H9 (cell line): ENCODE results near the gene CAMK2G. TPM values are rescaled to one million over a fixed set of nuclear protein-coding genes. Genes with fewer than 3 reads are reported as not detected.

Source experiments
- DNase-seq: peaks from one replicate; pipeline ENCODE4 v3.0.0-alpha.2; 2017
- H2AFZ ChIP-seq: one replicate; pipeline ENCODE4 v1.6.1; 2013; ENCODE audit warnings: mild to moderate bottlenecking, low read length, control low read depth, moderate library complexity
- H2AK5ac ChIP-seq: 2 replicates; pipeline ENCODE4 v1.6.1; 2013; ENCODE audit warnings: low read length, control low read depth, mixed read lengths; ENCODE audit not compliant: insufficient read length
- H2BK120ac ChIP-seq: one replicate; pipeline ENCODE4 v1.6.1; 2013; ENCODE audit warnings: low read depth, mild to moderate bottlenecking, low read length, control low read depth, inconsistent platforms; ENCODE audit not compliant: poor library complexity, severe bottlenecking
- H2BK12ac ChIP-seq: 2 replicates; pipeline ENCODE4 v1.6.1; 2013; ENCODE audit warnings: low read length, control low read depth, mixed read lengths, low read depth; ENCODE audit not compliant: insufficient read length
- H2BK15ac ChIP-seq: 2 replicates; pipeline ENCODE4 v1.6.1; 2013; ENCODE audit warnings: low read depth, low read length, control low read depth
- H2BK20ac ChIP-seq: one replicate; pipeline ENCODE4 v1.6.1; 2013; ENCODE audit warnings: low read depth, mild to moderate bottlenecking, low read length, control low read depth, inconsistent platforms; ENCODE audit not compliant: poor library complexity, severe bottlenecking
- H2BK5ac ChIP-seq: 2 replicates; pipeline ENCODE4 v1.6.1; 2013; ENCODE audit warnings: low read length, control low read depth, mixed read lengths; ENCODE audit not compliant: insufficient read length
- H3K14ac ChIP-seq: 2 replicates; pipeline ENCODE4 v1.6.1; 2013; ENCODE audit warnings: low read length, control low read depth; ENCODE audit not compliant: insufficient read depth
- H3K18ac ChIP-seq: 2 replicates; pipeline ENCODE4 v1.6.1; 2013; ENCODE audit warnings: low read depth, mild to moderate bottlenecking, mixed read lengths, low read length, control low read depth; ENCODE audit not compliant: insufficient read length
- H3K23ac ChIP-seq: 2 replicates; pipeline ENCODE4 v1.6.1; 2013; ENCODE audit warnings: low read length, control low read depth, mixed read lengths, low read depth; ENCODE audit not compliant: insufficient read length
- H3K23me2 ChIP-seq: 2 replicates; pipeline ENCODE4 v1.6.1; 2013; ENCODE audit warnings: low read depth, mild to moderate bottlenecking, mixed read lengths, low read length, control low read depth; ENCODE audit not compliant: insufficient read length, poor library complexity, severe bottlenecking
- H3K27ac ChIP-seq: 2 replicates; pipeline ENCODE4 v1.5.1; 2013; ENCODE audit warnings: low read length, control low read depth, mixed read lengths, low read depth; ENCODE audit not compliant: insufficient read length
- H3K27me3 ChIP-seq: 2 replicates; pipeline ENCODE4 v1.6.1; 2013; ENCODE audit warnings: low read length, control low read depth, inconsistent platforms; ENCODE audit not compliant: insufficient read depth
- H3K4ac ChIP-seq: 2 replicates; pipeline ENCODE4 v1.6.1; 2013; ENCODE audit warnings: low read depth, mild to moderate bottlenecking, control low read depth, inconsistent platforms, low read length, moderate library complexity
- H3K4me1 ChIP-seq: 2 replicates; pipeline ENCODE4 v1.6.1; 2013; ENCODE audit warnings: low read length, control low read depth, inconsistent platforms; ENCODE audit not compliant: insufficient read depth
- H3K4me2 ChIP-seq: 2 replicates; pipeline ENCODE4 v1.6.1; 2013; ENCODE audit warnings: low read length, control low read depth, mixed read lengths; ENCODE audit not compliant: insufficient read length, insufficient read depth
- H3K56ac ChIP-seq: 2 replicates; pipeline ENCODE4 v1.6.1; 2013; ENCODE audit warnings: low read depth, mild to moderate bottlenecking, mixed read lengths, low read length, control low read depth; ENCODE audit not compliant: insufficient read length
- H3K79me1 ChIP-seq: 2 replicates; pipeline ENCODE4 v1.6.1; 2013; ENCODE audit warnings: low read depth, mild to moderate bottlenecking, moderate library complexity, low read length, control low read depth, inconsistent platforms; ENCODE audit not compliant: insufficient read depth, poor library complexity, severe bottlenecking
- H3K79me2 ChIP-seq: 2 replicates; pipeline ENCODE4 v1.6.1; 2013; ENCODE audit warnings: low read length, control low read depth, inconsistent platforms; ENCODE audit not compliant: insufficient read depth
- H3K9ac ChIP-seq: 2 replicates; pipeline ENCODE4 v1.6.1; 2013; ENCODE audit warnings: low read length, control low read depth, mixed read lengths; ENCODE audit not compliant: insufficient read length; ENCODE audit errors: extremely low read depth
- H3K9me3 ChIP-seq: one replicate; pipeline ENCODE4 v1.6.1; 2013; ENCODE audit warnings: low read depth, low read length, inconsistent platforms; ENCODE audit not compliant: control insufficient read depth
- H3T11ph ChIP-seq: one replicate; pipeline ENCODE4 v1.6.1; 2013; ENCODE audit warnings: mild to moderate bottlenecking, low read length, control low read depth, inconsistent platforms
- H4K20me1 ChIP-seq: one replicate; pipeline ENCODE4 v1.6.1; 2013; ENCODE audit not compliant: control insufficient read depth, insufficient read length, insufficient read depth
- H4K5ac ChIP-seq: 2 replicates; pipeline ENCODE4 v1.6.1; 2013; ENCODE audit warnings: low read depth, mild to moderate bottlenecking, mixed read lengths, low read length, control low read depth; ENCODE audit not compliant: insufficient read length
- H4K8ac ChIP-seq: replicated peaks from 2 replicates; pipeline ENCODE4 v1.6.1; 2013; ENCODE audit warnings: low read length, control low read depth, mixed read lengths, low read depth; ENCODE audit not compliant: insufficient read length
- H4K91ac ChIP-seq: 2 replicates; pipeline ENCODE4 v1.6.1; 2013; ENCODE audit warnings: low read depth, mild to moderate bottlenecking, moderate library complexity, mixed read lengths, low read length, control low read depth; ENCODE audit not compliant: insufficient read length
- H3K27ac Mint-ChIP-seq, 3 experiments: 2 replicates in 2 of 3; 3 replicates in 1 of 3; pipeline ENCODE4 v1.8.0; 2020 to 2021; ENCODE audit warnings: mixed read lengths in 3 of 3, mild to moderate bottlenecking in 1 of 3, moderate library complexity in 1 of 3
- H3K27me3 Mint-ChIP-seq: 2 replicates; pipeline ENCODE4 v1.8.0; 2021; ENCODE audit warnings: low read depth, mild to moderate bottlenecking, moderate library complexity, mixed read lengths
- H3K36me3 Mint-ChIP-seq, 3 experiments: 2 replicates in 2 of 3; 3 replicates in 1 of 3; pipeline ENCODE4 v1.8.0; 2020 to 2021; ENCODE audit warnings: low read depth in 3 of 3, mixed read lengths in 3 of 3; ENCODE audit not compliant: insufficient read depth in 1 of 3
- H3K4me1 Mint-ChIP-seq, 2 experiments: 2 replicates each; pipeline ENCODE4 v1.8.0; 2020; ENCODE audit warnings: mixed read lengths in 2 of 2
- H3K4me3 Mint-ChIP-seq, 2 experiments: 2 replicates in 1 of 2; 3 replicates in 1 of 2; pipeline ENCODE4 v1.8.0; 2020 to 2021; ENCODE audit warnings: mild to moderate bottlenecking in 2 of 2, mixed read lengths in 2 of 2, moderate library complexity in 1 of 2
- H3K9me3 Mint-ChIP-seq, 2 experiments: 2 replicates in 1 of 2; 3 replicates in 1 of 2; pipeline ENCODE4 v1.8.0; 2020; ENCODE audit warnings: mild to moderate bottlenecking in 2 of 2, mixed read lengths in 2 of 2, moderate library complexity in 1 of 2
- WGBS: extraction: QIAGEN DNeasy Blood & Tissue Kit; methylation state at CpG from one replicate; pipeline ENCODE4 v1.1.7; 2013; ENCODE audit warnings: missing lambda C conversion rate, low lambda C conversion rate, mixed read lengths; ENCODE audit not compliant: insufficient read length; ENCODE audit errors: extremely low coverage; 5-methylcytosine and 5-hydroxymethylcytosine counted together
- total RNA-seq: library from RNA; stranded (reverse); gene quantifications from 2 replicates; pipeline ENCODE4 v1.2.1, GENCODE V29; 2021
- TF ChIP-seq, protein P1 (sequence below): fragments of 200-600 bp; sonication (generic); conservative IDR thresholded peaks from 3 replicates; pipeline ENCODE4 v1.8.0; 2021; ENCODE audit warnings: antibody characterized with exemption, mild to moderate bottlenecking

Gene CAMK2G
- total RNA-seq, 1 experiment from 2014 or later = 31.8 TPM

DNA sequence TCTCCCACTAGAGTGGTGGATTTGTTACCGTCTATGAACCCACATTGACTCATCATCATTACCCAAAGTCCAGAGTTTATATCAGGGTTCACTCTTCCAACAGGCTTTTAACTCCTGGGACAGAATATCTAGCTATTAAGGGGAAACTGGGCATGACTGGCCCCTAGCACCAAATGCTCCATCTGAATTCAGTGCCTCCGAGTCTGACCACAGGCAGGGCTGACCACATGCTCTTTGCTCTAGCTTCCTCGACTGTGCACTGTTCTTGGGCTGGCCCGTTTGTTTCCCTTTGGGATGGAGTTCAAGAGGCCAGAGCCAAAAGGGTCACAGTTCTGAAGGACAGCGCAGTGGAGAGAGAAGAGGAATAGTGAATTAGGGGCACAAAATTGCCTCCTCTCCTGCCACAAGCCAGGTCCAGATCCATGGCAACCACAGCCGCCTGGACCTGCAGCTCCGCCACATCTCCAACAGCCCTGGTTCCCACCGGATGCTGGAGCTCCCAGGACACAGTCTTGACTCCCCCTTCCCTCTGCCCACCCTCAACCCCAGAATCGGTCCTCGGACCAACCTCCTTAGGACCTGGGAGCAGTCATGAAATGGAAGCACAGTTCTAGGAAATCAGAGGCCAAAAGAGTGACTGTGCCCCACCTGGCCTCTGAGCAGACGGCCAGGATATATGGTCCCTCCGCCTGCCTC lies 16.2 kb downstream of the CAMK2G start:
- Histone ChIP-seq H3K23me2 (no peaks in the 10 kb centered on the region), H3K9me3 (no peaks in the 10 kb centered on the region), H3K9ac (no peak overlapping the region), H3K4me2 (no peak overlapping the region), H4K5ac (no peak overlapping the region), H3K79me1 (no peaks in the 10 kb centered on the region), H3K27ac (no peak overlapping the region), H4K8ac (no peak overlapping the region), H4K20me1 (no peaks in the 10 kb centered on the region), H2BK5ac (no peak overlapping the region), H2AFZ (no peak overlapping the region), H3K4me1 (no peaks in the 10 kb centered on the region), H3K4ac (no peak overlapping the region), H3K56ac (no peak overlapping the region), H3K27me3 (no peaks in the 10 kb centered on the region), H2AK5ac (no peak overlapping the region), H3K14ac (no peak overlapping the region), H3K79me2 (no peaks in the 10 kb centered on the region), H2BK120ac (no peak overlapping the region), H2BK12ac (no peak overlapping the region), H4K91ac (no peak overlapping the region), H2BK15ac (no peak overlapping the region), H3T11ph (no peak overlapping the region), H3K23ac (no peak overlapping the region), H2BK20ac (no peak overlapping the region), H3K18ac (no peak overlapping the region)
- Mint-ChIP-seq H3K4me3 (no peak overlapping the region), H3K36me3 (peaks cover 11 to 42% (median 42%) of the 10 kb centered on the region in 3 experiments; a peak in 6 of 7 replicates), H3K4me1 (peaks cover 33 to 43% of the 10 kb centered on the region in 2 experiments), H3K27ac (no peak overlapping the region; a peak in 3 of 7 replicates), H3K9me3 (no peaks in the 10 kb centered on the region), H3K27me3 (no peaks in the 10 kb centered on the region)
- no CpG with 5 or more reads among the region's 12 CpGs for WGBS
- DNase-seq = no peak
- TF ChIP-seq, protein P1, sequence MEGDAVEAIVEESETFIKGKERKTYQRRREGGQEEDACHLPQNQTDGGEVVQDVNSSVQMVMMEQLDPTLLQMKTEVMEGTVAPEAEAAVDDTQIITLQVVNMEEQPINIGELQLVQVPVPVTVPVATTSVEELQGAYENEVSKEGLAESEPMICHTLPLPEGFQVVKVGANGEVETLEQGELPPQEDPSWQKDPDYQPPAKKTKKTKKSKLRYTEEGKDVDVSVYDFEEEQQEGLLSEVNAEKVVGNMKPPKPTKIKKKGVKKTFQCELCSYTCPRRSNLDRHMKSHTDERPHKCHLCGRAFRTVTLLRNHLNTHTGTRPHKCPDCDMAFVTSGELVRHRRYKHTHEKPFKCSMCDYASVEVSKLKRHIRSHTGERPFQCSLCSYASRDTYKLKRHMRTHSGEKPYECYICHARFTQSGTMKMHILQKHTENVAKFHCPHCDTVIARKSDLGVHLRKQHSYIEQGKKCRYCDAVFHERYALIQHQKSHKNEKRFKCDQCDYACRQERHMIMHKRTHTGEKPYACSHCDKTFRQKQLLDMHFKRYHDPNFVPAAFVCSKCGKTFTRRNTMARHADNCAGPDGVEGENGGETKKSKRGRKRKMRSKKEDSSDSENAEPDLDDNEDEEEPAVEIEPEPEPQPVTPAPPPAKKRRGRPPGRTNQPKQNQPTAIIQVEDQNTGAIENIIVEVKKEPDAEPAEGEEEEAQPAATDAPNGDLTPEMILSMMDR = no peak
